Astrocyte of the spinal cord (primary cell): Measurements from ENCODE around the gene TTC7B.

Source experiments
- DNase-seq: peaks from one replicate; pipeline ENCODE4 v3.0.0; 2011; ENCODE audit warnings: low read depth, low spot score
- H3K4me3 ChIP-seq: 2 replicates; pipeline ENCODE4 v1.5.1; 2011; ENCODE audit warnings: low read depth, mild to moderate bottlenecking, low read length, moderate library complexity
- CTCF ChIP-seq: IDR thresholded peaks from 2 replicates; pipeline ENCODE4 v1.5.1; 2012; ENCODE audit warnings: low read depth, mild to moderate bottlenecking, low read length, inconsistent platforms
- in situ Hi-C: cut with HindIII; loops from 2 replicates; pipeline ENCODE4 v1.10.0; 2017; ENCODE audit warnings: low sequenced_read_pairs

Gene TTC7B

GRCh38 chr14:90611936-90612335 is 204.3 kb downstream of the TTC7B start:
- no peak for DNase-seq
- H3K4me3 ChIP-seq, result no peak overlapping the region
- TF ChIP-seq CTCF, result no peak
- in situ Hi-C loops, result no loop called here

- no peak overlapping the region for H3K4me3 ChIP-seq
- DNase-seq, result no peak
- in situ Hi-C loops, result no loop called here
- TF ChIP-seq CTCF, result no peak
These were observed 204.7 kb downstream of the TTC7B start for GRCh38 chr14:90611501-90611900.

GRCh38 chr14:90610346-90611040 is 205.7 kb downstream of the TTC7B start:
- DNase-seq, result no peak
- no peak for TF ChIP-seq CTCF
- in situ Hi-C loops, result no loop called here
- H3K4me3 ChIP-seq, result no peak overlapping the region

- TF ChIP-seq CTCF, result no peak
- in situ Hi-C loops, result no loop called here
These were observed 206.9 kb downstream of the TTC7B start for GRCh38 chr14:90609376-90609775.

GRCh38 chr14:90608929-90609341 is 207.3 kb downstream of the TTC7B start:
- H3K4me3 ChIP-seq, result no peak overlapping the region
- DNase-seq, result peak; percentile 44
- no peak for TF ChIP-seq CTCF
- in situ Hi-C loops, result no loop called here

More at GRCh38 chr14:90609376-90609775, 206.9 kb downstream of the TTC7B start:
- no peak for DNase-seq
- no peak overlapping the region for H3K4me3 ChIP-seq

GRCh38 chr14:90608281-90608680 is 207.9 kb downstream of the TTC7B start:
- no peak overlapping the region for H3K4me3 ChIP-seq
- DNase-seq, result no peak
- no peak for TF ChIP-seq CTCF
- in situ Hi-C loops, result no loop called here

- no peak for DNase-seq
- no peak for TF ChIP-seq CTCF
- H3K4me3 ChIP-seq, result no peak overlapping the region
- in situ Hi-C loops, result no loop called here
These were observed 209.1 kb downstream of the TTC7B start for GRCh38 chr14:90607141-90607540.
